Left kidney (tissue), 2 donors: ENCODE measurements around the gene BCDIN3D. TPM values are rescaled to one million over a fixed set of nuclear protein-coding genes. Genes with fewer than 3 reads are reported as not detected.
"Not testable (repeated sequence)": the region's sequence is repeated elsewhere in the genome, so short reads cannot be mapped to it uniquely, and the experiment has no call there.

ENCODE experiments used
- DNase-seq: peaks from one replicate; pipeline ENCODE4 v3.0.0-alpha.2; 2013
- polyA plus RNA-seq: library from polyadenylated mRNA; unstranded; fragments of 120-200 nt; gene quantifications from one replicate; pipeline ENCODE4 v1.2.1, GENCODE V29; 2013; ENCODE audit not compliant: insufficient read length

The BCDIN3D gene
- polyA plus RNA-seq, 1 donor: 7.7 TPM

DNA sequence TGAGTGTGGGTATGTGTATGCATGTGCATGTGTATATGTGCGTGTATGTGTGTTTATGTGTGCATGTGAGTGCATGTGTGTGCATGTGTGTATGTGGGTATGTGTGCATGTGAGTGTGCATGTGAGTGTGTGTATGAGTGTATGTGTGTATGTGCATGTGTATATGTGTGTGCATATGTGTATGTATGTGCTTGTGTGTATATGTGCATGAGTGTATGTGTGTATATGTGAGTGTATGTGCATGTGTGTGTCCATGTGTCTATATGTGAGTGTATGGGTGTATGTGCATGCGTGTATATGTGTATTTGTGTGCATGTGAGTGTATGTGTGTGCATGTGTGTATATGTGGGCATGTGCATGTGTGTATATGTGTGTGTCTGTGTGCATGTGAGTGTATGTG is 35.1 kb upstream of the BCDIN3D start:
- no peak for DNase-seq

DNA sequence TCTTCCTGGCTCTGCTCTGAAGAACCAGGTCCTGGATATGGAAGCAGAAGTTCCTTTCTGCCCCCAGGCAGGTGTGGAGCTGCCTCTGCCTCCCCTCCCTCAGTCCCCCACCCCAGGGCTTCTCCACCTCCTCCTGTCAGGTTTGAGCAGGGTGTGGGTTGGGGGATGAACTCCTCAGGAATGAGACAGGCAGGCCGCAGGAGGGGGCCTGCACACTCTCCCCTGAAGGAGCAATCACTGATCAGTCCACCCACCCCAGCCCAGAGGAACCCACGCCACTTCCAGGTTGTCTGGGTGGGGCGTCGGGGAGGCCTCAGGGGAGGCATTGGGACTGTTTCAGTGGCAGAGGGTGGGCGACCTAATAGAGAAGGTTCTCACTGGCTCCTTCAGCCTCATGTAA is 34.2 kb upstream of the BCDIN3D start:
- no peak for DNase-seq

DNA sequence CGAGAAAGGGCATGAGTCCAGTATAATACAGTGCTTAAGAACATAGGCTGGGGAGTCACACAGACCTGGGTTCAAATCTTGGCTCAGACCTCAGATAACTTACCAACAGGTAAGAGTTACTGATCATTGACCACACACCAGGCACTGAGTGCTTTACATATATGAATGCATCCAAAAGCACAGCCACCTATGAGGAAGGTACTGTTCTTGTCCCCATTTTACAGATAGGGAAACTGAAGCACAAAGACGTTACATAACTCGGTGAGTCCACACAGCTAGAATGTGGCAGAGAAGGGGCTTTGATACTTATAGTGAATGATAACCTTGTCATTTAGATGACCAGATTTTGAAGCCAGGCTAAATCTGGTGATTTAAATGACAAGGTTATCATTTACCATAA is 33.2 kb upstream of the BCDIN3D start:
- DNase-seq: no peak

GRCh38 chr12:49875115-49875720 is 32.3 kb upstream of the BCDIN3D start:
- no peak for DNase-seq

GRCh38 chr12:49874142-49874897 is 31.4 kb upstream of the BCDIN3D start:
- no peak for DNase-seq

GRCh38 chr12:49873361-49873934 is 30.5 kb upstream of the BCDIN3D start:
- DNase-seq: no peak

DNA sequence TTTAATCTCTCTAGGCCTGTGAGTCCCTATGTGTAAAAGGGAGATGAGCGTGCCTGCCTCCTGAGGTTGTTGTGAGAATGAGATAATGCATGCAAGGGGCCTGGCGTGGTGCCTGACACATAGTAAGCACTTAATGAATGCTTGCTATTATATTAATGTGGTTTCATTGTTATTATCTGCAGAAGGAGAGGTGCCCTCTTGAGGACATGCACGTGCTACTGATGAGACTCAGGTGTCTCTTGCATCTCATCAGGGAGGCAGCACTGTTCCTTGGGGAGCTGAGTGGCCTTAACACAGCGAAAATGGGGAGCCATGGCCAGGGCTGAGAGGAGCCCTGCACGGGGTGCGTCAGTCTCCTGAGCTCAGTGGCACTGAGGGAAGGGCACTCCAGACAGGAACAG is 29.9 kb upstream of the BCDIN3D start:
- no peak for DNase-seq

DNA sequence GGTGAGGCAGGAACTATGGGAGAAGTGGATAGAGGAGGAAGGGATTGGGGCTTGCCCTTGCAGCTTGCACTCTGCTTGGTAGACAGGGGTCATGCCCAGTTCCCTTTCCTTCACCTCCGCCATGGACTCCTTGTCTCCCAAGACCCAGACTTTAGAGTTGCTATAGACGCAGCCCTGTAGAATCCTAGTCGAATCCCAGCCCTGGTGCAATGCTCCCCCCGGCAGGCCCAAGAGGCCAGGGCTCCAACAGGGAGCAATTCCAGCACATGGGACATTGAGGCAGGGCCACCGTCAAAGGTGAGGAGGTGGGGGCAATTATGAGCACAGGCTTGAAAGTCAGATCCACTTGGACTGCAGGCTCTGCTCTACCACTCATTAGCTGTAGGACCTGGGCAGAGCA is 29.5 kb upstream of the BCDIN3D start:
- no peak for DNase-seq

- DNase-seq: not testable (repeated sequence)
Observed at GRCh38 chr12:49871811-49872251, 28.9 kb upstream of the BCDIN3D start.

DNA sequence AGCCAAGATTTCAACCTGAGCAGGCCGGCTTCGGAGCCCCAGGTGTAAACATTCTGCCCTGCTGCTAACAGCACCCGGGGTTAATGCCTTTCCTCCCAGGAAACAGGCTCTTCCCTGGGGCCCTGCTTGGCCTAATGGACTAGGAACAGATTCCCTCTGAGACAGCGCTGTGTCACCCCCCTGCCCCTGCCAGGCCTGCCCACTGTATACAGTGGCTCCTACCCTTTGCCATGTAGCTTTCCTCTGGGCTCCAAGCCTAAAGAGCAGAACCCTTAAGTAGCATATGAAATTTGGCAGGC is 28.3 kb upstream of the BCDIN3D start:
- DNase-seq: no peak

DNA sequence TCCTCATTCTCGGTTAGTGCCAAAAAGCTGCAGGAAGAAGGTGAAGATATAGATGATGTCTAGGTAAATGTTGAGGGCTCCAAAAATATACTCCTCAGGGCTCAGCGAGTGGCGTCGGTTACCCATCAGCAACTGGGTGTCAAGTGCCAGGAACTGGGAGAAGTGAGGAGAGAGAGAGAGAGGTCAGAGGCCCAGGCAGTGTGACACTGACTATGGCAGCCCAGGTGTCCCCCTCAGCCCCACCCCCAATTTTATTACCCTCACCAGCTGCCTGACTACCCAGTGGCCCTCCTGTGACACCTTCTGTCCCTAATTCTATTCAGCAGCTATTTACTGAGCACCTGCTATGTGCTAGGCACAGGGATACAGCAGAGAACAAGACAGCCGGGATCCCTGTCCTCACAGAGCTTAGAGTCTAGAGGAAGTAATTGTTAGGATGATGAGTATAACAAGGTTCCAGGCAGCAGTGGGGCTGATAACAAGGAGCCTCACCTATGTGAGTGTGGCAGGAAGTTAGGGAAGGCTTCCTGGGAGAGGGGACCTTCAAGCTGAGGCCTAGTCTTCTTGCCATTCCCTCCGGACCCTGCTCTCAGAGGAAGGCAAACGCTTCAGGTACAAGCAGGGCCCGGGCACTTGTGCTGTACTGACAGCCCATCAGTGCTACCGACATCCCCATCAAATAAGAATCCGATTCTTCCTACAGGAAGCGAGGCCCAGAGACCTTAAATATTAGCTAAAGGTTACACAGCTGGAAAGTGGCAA is 27.8 kb upstream of the BCDIN3D start:
- no peak for DNase-seq

- DNase-seq: no peak
Observed at GRCh38 chr12:49869816-49870500, 27.1 kb upstream of the BCDIN3D start.

DNA sequence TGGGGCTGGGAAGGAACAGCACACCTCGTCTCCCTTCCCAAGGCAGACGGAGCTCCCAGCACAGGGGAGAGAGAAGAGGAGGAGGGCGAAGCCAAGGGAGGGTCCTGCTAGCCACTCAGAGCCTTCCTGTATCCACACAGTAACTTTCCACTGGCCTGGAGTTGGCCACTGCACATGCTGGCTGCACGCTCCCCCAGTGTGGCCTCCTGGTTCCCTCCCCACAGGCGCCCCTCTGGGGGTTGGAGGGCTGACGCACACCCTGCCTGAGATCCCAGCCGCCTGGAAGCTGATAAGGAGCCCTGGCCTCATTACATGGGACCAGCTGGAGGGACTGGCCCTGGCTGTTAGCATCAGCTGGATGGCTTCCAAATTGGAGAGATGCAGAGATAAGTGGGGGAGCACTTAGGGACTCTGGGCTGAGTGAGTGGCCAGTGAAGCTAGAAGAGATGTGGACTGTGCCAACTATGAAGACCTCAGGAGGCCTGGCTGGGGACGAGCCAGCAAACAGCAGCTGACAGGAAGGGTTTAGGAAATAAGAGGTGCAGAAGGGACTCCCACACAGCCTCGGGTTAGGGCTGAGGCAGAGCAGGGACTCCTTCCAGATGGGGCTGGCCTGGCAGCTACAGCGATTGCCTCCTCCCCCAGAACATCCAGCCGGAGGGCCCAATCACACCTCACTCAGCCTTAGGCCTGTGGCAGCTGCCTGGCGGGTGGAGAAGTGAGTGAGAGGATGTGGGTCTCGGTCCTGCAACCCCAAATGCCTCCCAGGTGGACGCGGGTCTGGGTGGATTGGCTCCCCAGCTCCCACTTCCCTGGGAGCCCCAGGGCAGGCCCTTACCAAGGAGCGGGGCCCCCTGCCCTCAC is 26.3 kb upstream of the BCDIN3D start:
- DNase-seq: peak; percentile 79

- no peak for DNase-seq
Observed at GRCh38 chr12:49868449-49868848, 25.5 kb upstream of the BCDIN3D start.

DNA sequence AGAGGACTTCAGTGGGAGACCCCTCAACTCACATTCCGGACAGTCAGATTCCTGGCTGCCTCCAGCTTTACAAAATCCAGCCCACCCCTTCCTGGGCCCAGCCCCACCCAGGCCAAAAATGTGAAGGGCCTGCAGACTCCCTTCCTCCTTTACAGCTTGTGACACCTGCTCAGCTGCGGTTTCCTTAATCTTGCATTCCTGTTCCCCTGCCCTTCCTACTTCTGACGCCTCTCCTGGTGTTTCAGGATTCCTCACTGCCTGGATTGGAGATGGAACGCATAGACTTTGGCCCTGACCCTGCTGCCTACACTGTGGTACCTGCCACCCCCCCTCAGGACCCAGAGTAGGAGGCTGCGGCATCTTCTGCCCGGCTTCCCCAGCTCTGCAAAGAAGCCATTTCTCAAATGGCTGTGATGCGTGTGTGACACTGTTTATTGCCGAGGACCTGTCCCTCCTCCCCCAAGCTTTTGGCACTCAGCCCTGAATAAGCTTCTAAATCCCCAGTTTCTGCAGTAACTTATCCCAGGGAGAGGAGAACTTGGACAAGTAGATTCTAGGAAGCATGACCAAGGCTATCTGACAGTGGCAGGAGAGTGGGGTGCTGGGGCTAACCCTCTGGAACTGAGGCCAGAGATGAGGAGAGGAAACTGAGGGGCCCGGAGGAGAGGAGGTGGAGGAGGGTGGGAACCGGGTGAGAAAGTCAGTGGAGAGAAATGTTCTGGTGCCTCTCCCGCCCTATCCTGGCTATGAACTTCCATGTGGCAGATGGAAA is 24.9 kb upstream of the BCDIN3D start:
- DNase-seq: no peak

DNA sequence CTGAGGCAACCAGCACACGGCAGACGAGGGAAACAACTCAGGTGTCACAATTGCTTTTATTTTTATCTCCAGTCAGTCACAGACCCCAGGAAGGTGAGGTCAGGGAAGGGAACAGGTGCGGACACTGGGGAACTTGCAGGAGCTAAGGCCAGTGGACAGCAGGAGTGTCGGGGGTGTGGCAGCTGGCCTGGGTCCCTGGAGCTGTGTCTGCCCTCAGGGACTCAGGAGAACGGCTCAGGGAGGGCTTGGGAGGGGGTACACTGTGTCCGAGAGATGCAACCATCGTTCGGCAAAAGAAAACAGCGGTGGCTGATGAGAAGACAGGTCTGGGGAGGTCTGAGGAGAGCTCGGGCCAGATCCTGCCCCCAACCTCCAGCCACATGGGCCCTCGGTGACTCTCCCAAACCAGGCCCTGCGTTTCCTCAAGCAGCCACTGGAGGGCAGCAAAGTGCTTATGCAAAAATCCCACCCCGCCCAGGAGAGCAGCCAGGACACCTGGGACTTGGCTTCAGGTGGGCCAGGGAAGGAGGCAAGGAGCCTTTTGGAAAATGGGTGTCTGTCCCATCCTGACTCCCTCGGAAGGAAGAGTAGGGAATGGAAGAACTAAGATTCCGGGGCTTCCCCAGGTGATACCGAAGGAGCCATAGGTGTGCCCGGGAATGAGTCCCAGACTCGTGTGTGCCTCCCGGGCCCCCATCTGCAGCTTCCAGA is 24.1 kb upstream of the BCDIN3D start:
- peak; percentile 79 for DNase-seq

GRCh38 chr12:49865782-49866135 is 22.9 kb upstream of the BCDIN3D start:
- no peak for DNase-seq

DNA sequence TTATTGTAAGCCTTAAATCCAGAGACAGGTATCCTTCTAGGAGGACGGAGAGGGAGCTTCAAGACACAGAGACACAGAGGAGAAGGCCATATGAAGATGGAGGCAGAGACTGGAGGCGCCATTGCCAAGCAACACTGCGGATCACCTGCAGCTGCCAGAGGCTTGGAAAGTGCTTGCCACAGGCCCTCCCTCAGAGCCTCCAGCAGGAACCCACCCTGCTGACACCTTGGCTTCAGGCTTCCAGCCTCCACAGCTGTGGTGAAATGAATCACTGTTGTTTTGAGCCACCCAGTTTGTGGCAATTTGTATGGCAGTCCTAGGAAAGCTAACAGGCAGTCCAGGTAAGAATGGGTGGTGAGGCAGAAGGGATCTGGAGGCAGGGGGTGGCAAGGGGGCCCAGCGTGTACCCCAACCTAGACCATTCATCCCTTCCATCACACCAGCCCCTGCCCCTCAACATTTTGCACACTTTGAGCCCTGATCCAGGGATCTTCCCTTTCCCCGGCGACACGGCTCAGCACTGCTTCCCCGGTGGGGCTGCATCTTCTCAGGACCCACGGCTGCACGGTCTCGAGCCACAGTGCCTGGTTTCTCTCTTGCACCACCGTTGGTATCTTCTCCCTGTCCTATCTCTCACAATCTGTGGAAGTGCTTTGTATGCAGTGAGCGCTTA is 22.3 kb upstream of the BCDIN3D start:
- DNase-seq: no peak

DNA sequence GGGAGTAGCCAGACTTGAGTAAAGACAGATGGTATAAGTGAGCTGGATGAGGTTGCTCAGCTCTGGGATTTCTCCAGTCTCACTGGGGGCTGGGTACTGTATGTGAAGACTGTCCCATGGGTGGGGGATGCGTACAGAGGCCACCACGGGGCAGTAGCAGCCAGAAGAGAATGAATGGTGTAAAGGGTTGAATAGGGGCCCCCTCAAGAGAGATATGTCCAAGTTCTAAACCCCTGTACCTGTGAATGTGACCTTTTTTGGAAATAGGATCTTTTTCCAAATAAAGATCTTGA is 21.8 kb upstream of the BCDIN3D start:
- no peak for DNase-seq
